ENCODE results near the gene TAF5L. TPM values are rescaled to one million over a fixed set of nuclear protein-coding genes. Genes with fewer than 3 reads are reported as not detected.

TAF5L gene
- total and polyA plus RNA-seq, 8 donors = 0.29 to 33.8 (median 8.8) TPM

GRCh38 chr1:229641306-229641705 is 15.4 kb upstream of the TAF5L start:
- H3K36me3 ChIP-seq = peaks cover 46 to 77% (median 66%) of the 10 kb centered on the region in 4 donors
- TF ChIP-seq CTCF (IDR thresholded peaks at IDR 0.05) = no peak
- TF ChIP-seq POLR2A (IDR thresholded peaks at IDR 0.05) = no peak
- TF ChIP-seq POLR2AphosphoS5 (IDR thresholded peaks at IDR 0.05) = no peak
- TF ChIP-seq EP300 (IDR thresholded peaks at IDR 0.05) = no peak
- H3K4me3 ChIP-seq = no peak overlapping the region
- DNase-seq = no peak
- intact Hi-C loops (cut with DNase I; ENCODE audit: low total_unique reads) = no loop called here
- no peaks in the 10 kb centered on the region for H3K9me3 ChIP-seq
- H3K27ac ChIP-seq = no peak overlapping the region
- 90 to 100% (median 97%) methylated on average over 3 of the region's 3 CpGs for WGBS, 5 donors
- H3K4me1 ChIP-seq = no peaks in the 10 kb centered on the region
- H3K27me3 ChIP-seq = no peaks in the 10 kb centered on the region

GRCh38 chr1:229640455-229640854 is 14.5 kb upstream of the TAF5L start:
- Histone ChIP-seq H3K9me3 (no peaks in the 10 kb centered on the region), H3K4me3 (no peak overlapping the region), H3K4me1 (no peaks in the 10 kb centered on the region), H3K36me3 (peaks cover 47 to 77% (median 66%) of the 10 kb centered on the region in 4 donors), H3K27ac (no peak overlapping the region), H3K27me3 (no peaks in the 10 kb centered on the region)
- intact Hi-C loops (cut with DNase I; ENCODE audit: low total_unique reads) = no loop called here
- WGBS, 5 donors = 70 to 91% (median 83%) methylated on average over 12 of the region's 12 CpGs
- TF ChIP-seq CTCF (IDR thresholded peaks at IDR 0.05) (no peak), POLR2A (IDR thresholded peaks at IDR 0.05) (no peak), POLR2AphosphoS5 (IDR thresholded peaks at IDR 0.05) (no peak), EP300 (IDR thresholded peaks at IDR 0.05) (no peak)
- DNase-seq = no peak

- WGBS, 5 donors = 92 to 98% (median 93%) methylated on average over 12 of the region's 12 CpGs
- Histone ChIP-seq H3K9me3 (no peaks in the 10 kb centered on the region), H3K27ac (no peak overlapping the region), H3K36me3 (peaks cover 41 to 74% (median 60%) of the 10 kb centered on the region in 4 donors), H3K4me3 (no peak overlapping the region), H3K4me1 (no peaks in the 10 kb centered on the region), H3K27me3 (no peaks in the 10 kb centered on the region)
- no peak for DNase-seq
- TF ChIP-seq POLR2AphosphoS5 (IDR thresholded peaks at IDR 0.05) (no peak), POLR2A (IDR thresholded peaks at IDR 0.05) (no peak), EP300 (IDR thresholded peaks at IDR 0.05) (no peak), CTCF (IDR thresholded peaks at IDR 0.05) (no peak)
- intact Hi-C loops (cut with DNase I; ENCODE audit: low total_unique reads) = no loop called here
Measured at GRCh38 chr1:229637746-229638145, 11.8 kb upstream of the TAF5L start.

- intact Hi-C loops (cut with DNase I; ENCODE audit: low total_unique reads) = no loop called here
- Histone ChIP-seq H3K4me1 (no peaks in the 10 kb centered on the region), H3K36me3 (peaks cover 41 to 73% (median 60%) of the 10 kb centered on the region in 4 donors), H3K9me3 (no peaks in the 10 kb centered on the region), H3K27me3 (no peaks in the 10 kb centered on the region), H3K4me3 (no peak overlapping the region), H3K27ac (no peak overlapping the region)
- no peak for DNase-seq
- 82 to 96% (median 91%) methylated on average over 9 of the region's 9 CpGs for WGBS, 5 donors
- no peak for TF ChIP-seq CTCF (IDR thresholded peaks at IDR 0.05)
- no peak for TF ChIP-seq EP300 (IDR thresholded peaks at IDR 0.05)
- TF ChIP-seq POLR2A (IDR thresholded peaks at IDR 0.05) = no peak
- no peak for TF ChIP-seq POLR2AphosphoS5 (IDR thresholded peaks at IDR 0.05)
Measured at GRCh38 chr1:229636042-229636441, 10.1 kb upstream of the TAF5L start.
